GM23338 (cell line): ENCODE data around the gene CBLC.

ENCODE experiments used
- CREB1 ChIP-seq: fragments of 250-450 bp; sonication (Bioruptor Pico); IDR thresholded peaks from 2 replicates; pipeline ENCODE4 v1.5.0; 2020; ENCODE audit warnings: low read depth, mild to moderate bottlenecking, moderate library complexity
- CTCF ChIP-seq, 2 experiments: fragments of 200-600 bp in 1 of 2; sonication (generic) in 1 of 2; conservative IDR thresholded peaks; 2 replicates each; pipeline versions ENCODE4 v1.5.1 to v1.6.1; 2016 to 2017; ENCODE audit warnings: antibody characterized with exemption in 2 of 2, low read depth in 2 of 2, mild to moderate bottlenecking in 2 of 2, moderate library complexity in 1 of 2
- JUNB ChIP-seq: IDR thresholded peaks from one replicate; pipeline ENCODE4 v1.6.1; 2016; ENCODE audit warnings: antibody characterized with exemption; ENCODE audit not compliant: unreplicated experiment
- ZNF462 ChIP-seq: fragments of 250-450 bp; sonication (Bioruptor Pico); IDR thresholded peaks from 2 replicates; pipeline ENCODE4 v1.5.0; 2020; ENCODE audit warnings: mild to moderate bottlenecking, moderate library complexity

GRCh38 chr19:44820648-44821609 is 43.2 kb downstream of the CBLC start:
- no peak for TF ChIP-seq JUNB
- no peak for TF ChIP-seq CREB1
- no peak for TF ChIP-seq CTCF (conservative IDR thresholded peaks at IDR 0.05; ENCODE audit: low read depth in 2 of 2)
- no peak for TF ChIP-seq ZNF462 (CRISPR knock-in tag)
